Vagina (tissue), 2 donors: ENCODE results near the gene KRTAP10-1.

Source experiments
- CTCF ChIP-seq, 3 experiments: fragments of 450-650 bp in 2 of 3; fragments of 200-600 bp in 1 of 3; sonication (generic) in 1 of 3; IDR thresholded peaks; one replicate each; pipeline ENCODE4 v1.5.1; 2017 to 2019; ENCODE audit warnings: antibody characterized with exemption in 3 of 3, mild to moderate bottlenecking in 2 of 3, moderate library complexity in 2 of 3
- POLR2A ChIP-seq, 2 donors: fragments of 450-650 bp; IDR thresholded peaks; one replicate each; pipeline ENCODE4 v1.6.1; 2017; ENCODE audit warnings: antibody characterized with exemption in 2 of 2, mild to moderate bottlenecking in 2 of 2, moderate library complexity in 2 of 2

- no peak for TF ChIP-seq CTCF (IDR thresholded peaks at IDR 0.05)
- TF ChIP-seq POLR2A (IDR thresholded peaks at IDR 0.05): no peak
Measured at GRCh38 chr21:44579833-44580144, 39.8 kb upstream of the KRTAP10-1 start.
